SW 1271 (cell line): Measurements from ENCODE around the gene ZNF419.

ENCODE experiments used
- DNase-seq, 2 experiments: peaks; one replicate each; lab custom pipeline; 2025; lab: John Stamatoyannopoulos, UW

Gene ZNF419

DNA sequence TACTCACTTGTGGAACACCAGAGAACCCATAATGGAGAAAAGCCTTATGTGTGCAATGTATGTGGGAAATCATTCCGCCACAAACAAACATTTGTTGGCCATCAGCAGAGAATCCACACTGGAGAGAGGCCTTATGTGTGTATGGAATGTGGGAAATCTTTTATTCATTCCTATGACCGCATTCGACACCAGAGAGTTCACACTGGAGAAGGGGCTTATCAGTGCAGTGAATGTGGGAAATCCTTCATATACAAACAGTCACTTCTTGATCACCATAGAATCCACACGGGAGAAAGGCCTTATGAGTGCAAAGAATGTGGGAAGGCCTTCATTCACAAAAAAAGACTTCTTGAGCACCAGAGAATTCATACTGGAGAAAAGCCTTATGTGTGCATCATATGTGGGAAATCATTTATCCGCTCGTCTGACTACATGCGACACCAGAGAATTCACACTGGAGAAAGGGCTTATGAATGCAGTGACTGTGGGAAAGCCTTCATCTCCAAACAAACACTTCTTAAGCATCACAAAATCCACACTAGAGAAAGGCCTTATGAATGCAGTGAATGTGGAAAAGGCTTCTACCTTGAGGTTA, 50.5 kb downstream of the ZNF419 start:
- no peak for DNase-seq
